HCT116 (cell line): ENCODE measurements around the gene SORCS2. TPM values are rescaled to one million over a fixed set of nuclear protein-coding genes. Genes with fewer than 3 reads are reported as not detected.

Experiments used
- ATAC-seq: fragments of 200-7000 bp; cut with Tn5 transposase; 2 replicates; pipeline ENCODE4 v1.9.1; 2020; ENCODE audit warnings: mild to moderate bottlenecking, moderate library complexity
- BruUV-seq: library from RNA; stranded (reverse); fragments of 400-500 nt; replicated peaks from 2 replicates; lab custom pipeline; 2021; lab: Mats Ljungman, UMichigan
- CTCF ChIA-PET: fragments of 300-600 bp; sonication (Branson Sonifier 250); formaldehyde crosslinking; loops from one replicate; lab custom pipeline; 2021; ENCODE audit warnings: antibody characterized with exemption; lab: Charles Lee
- POLR2A ChIA-PET: fragments of 300-600, 350-600 bp; sonication (Branson Sonifier 250); formaldehyde crosslinking; loops from one replicate; lab custom pipeline; 2021; ENCODE audit warnings: antibody characterized with exemption; lab: Charles Lee
- RAD21 ChIA-PET, 2 experiments: fragments of 300-600 bp; sonication (Branson Sonifier 250); formaldehyde crosslinking; loops; one replicate each; lab custom pipeline; 2023; ENCODE audit warnings: low total read pairs in 2 of 2; ENCODE audit not compliant: uncharacterized antibody in 2 of 2, unreplicated experiment in 2 of 2, low non-redundant PET in 1 of 2; lab: Charles Lee
- DNase-seq: peaks from one replicate; pipeline ENCODE4 v3.0.0-alpha.2; 2010; ENCODE audit warnings: low read depth, low spot score
- H2AFZ ChIP-seq: fragments of 200-600 bp; shearing (Covaris generic), sonication (generic); 2 replicates; pipeline ENCODE4 v1.6.1; 2017; ENCODE audit warnings: low read depth, mixed run types, mixed read lengths, antibody characterized with exemption, low read length; ENCODE audit not compliant: poor library complexity, severe bottlenecking
- H3K27ac ChIP-seq: 2 replicates; pipeline ENCODE4 v1.5.1; 2012; ENCODE audit warnings: low read depth, low read length
- H3K27me3 ChIP-seq: fragments of 200-600 bp; sonication (generic); 2 replicates; pipeline ENCODE4 v1.6.1; 2016; ENCODE audit warnings: mixed run types, low read length, mixed read lengths; ENCODE audit not compliant: insufficient read depth
- H3K36me3 ChIP-seq, 2 experiments: fragments of 200-500 bp in 1 of 2; fragments of 200-600 bp in 1 of 2; sonication (Bioruptor generic) in 1 of 2; sonication (generic) in 1 of 2; 2 replicates each; pipeline versions ENCODE4 v1.5.1 to v1.6.1; 2014 to 2016; ENCODE audit warnings: low read length in 2 of 2, inconsistent platforms in 1 of 2, mixed read lengths in 1 of 2, mixed run types in 1 of 2; ENCODE audit not compliant: insufficient read depth in 2 of 2, control insufficient read depth in 1 of 2
- H3K4me1 ChIP-seq, 2 experiments: fragments of 200-600 bp in 1 of 2; sonication (generic) in 1 of 2; 2 replicates each; pipeline versions ENCODE4 v1.5.1 to v1.6.1; 2012 to 2017; ENCODE audit warnings: low read length in 2 of 2, inconsistent platforms in 1 of 2, mild to moderate bottlenecking in 1 of 2, mixed read lengths in 1 of 2, mixed run types in 1 of 2, moderate library complexity in 1 of 2; ENCODE audit not compliant: insufficient read depth in 2 of 2, control insufficient read depth in 1 of 2
- H3K4me2 ChIP-seq: fragments of 200-600 bp; sonication (generic); 2 replicates; pipeline ENCODE4 v1.6.1; 2017; ENCODE audit warnings: mixed run types, low read length, mixed read lengths
- H3K4me3 ChIP-seq, 2 experiments: fragments of 200-600 bp in 1 of 2; sonication (generic) in 1 of 2; replicated peaks in 1 of 2; 2 replicates each; pipeline ENCODE4 v1.5.1; 2011 to 2016; ENCODE audit warnings: low read length in 2 of 2, control low read depth in 1 of 2, low read depth in 1 of 2, mild to moderate bottlenecking in 1 of 2, mixed read lengths in 1 of 2, mixed run types in 1 of 2
- H3K79me2 ChIP-seq: fragments of 200-600 bp; sonication (generic); 2 replicates; pipeline ENCODE4 v1.6.1; 2017; ENCODE audit warnings: mild to moderate bottlenecking, mixed run types, low read length, moderate library complexity, mixed read lengths; ENCODE audit not compliant: insufficient read depth
- H3K9ac ChIP-seq: fragments of 200-600 bp; sonication (generic); 2 replicates; pipeline ENCODE4 v1.6.1; 2016; ENCODE audit warnings: low read length, mixed read lengths
- H3K9me2 ChIP-seq: fragments of 200-600 bp; sonication (generic), shearing (Covaris generic); 2 replicates; pipeline ENCODE4 v1.6.1; 2017; ENCODE audit warnings: mixed run types, mild to moderate bottlenecking, moderate library complexity; ENCODE audit not compliant: insufficient read depth
- H3K9me3 ChIP-seq, 2 experiments: fragments of 200-500 bp in 1 of 2; fragments of 200-600 bp in 1 of 2; sonication (Bioruptor generic) in 1 of 2; sonication (generic) in 1 of 2; 2 replicates each; pipeline ENCODE4 v1.6.1; 2014 to 2017; ENCODE audit warnings: low read length in 2 of 2, mixed read lengths in 2 of 2, inconsistent platforms in 1 of 2, low read depth in 1 of 2, mild to moderate bottlenecking in 1 of 2, mixed run types in 1 of 2, moderate library complexity in 1 of 2; ENCODE audit not compliant: control insufficient read depth in 1 of 2, insufficient read depth in 1 of 2
- H4K20me1 ChIP-seq: fragments of 200-600 bp; sonication (generic), shearing (Covaris generic); 2 replicates; pipeline ENCODE4 v1.6.1; 2017; ENCODE audit warnings: mixed run types, mild to moderate bottlenecking, moderate library complexity; ENCODE audit not compliant: insufficient read depth
- CBX3 ChIP-seq: IDR thresholded peaks from 2 replicates; pipeline ENCODE4 v1.6.1; 2012; ENCODE audit warnings: low read depth
- CEBPB ChIP-seq: IDR thresholded peaks from 2 replicates; pipeline ENCODE4 v1.6.1; 2012; ENCODE audit warnings: low read depth
- EGR1 ChIP-seq: IDR thresholded peaks from 2 replicates; pipeline ENCODE4 v1.6.1; 2012; ENCODE audit warnings: low read depth
- ELF1 ChIP-seq: IDR thresholded peaks from 2 replicates; pipeline ENCODE4 v1.6.1; 2012; ENCODE audit warnings: low read depth, borderline replicate concordance
- EZH2phosphoT487 ChIP-seq: fragments of 200-600 bp; IDR thresholded peaks from 2 replicates; pipeline ENCODE4 v1.6.1; 2018; ENCODE audit warnings: antibody characterized with exemption, borderline replicate concordance
- FOSL1 ChIP-seq: IDR thresholded peaks from 2 replicates; pipeline ENCODE4 v1.6.1; 2012; ENCODE audit warnings: low read depth
- JUND ChIP-seq: IDR thresholded peaks from 2 replicates; pipeline ENCODE4 v1.6.1; 2012
- POLR2A ChIP-seq: IDR thresholded peaks from 2 replicates; pipeline ENCODE4 v1.7.0; 2011; ENCODE audit warnings: borderline replicate concordance; ENCODE audit not compliant: insufficient read depth, insufficient read length; ENCODE audit errors: extremely low read depth
- POLR2AphosphoS5 ChIP-seq: IDR thresholded peaks from 2 replicates; pipeline ENCODE4 v1.6.1; 2011; ENCODE audit warnings: mild to moderate bottlenecking, low read depth, low read length, moderate library complexity
- RAD21 ChIP-seq: IDR thresholded peaks from 2 replicates; pipeline ENCODE4 v1.6.1; 2012; ENCODE audit warnings: low read depth, mild to moderate bottlenecking
- SIN3A ChIP-seq: IDR thresholded peaks from 2 replicates; pipeline ENCODE4 v1.6.1; 2012; ENCODE audit warnings: low read depth
- SP1 ChIP-seq: IDR thresholded peaks from 2 replicates; pipeline ENCODE4 v1.6.1; 2012; ENCODE audit warnings: low read depth
- SRF ChIP-seq: IDR thresholded peaks from 2 replicates; pipeline ENCODE4 v1.6.1; 2012; ENCODE audit warnings: low read depth
- TCF7L2 ChIP-seq: IDR thresholded peaks from 2 replicates; pipeline ENCODE4 v1.7.0; 2011; ENCODE audit warnings: borderline replicate concordance, inconsistent platforms; ENCODE audit not compliant: insufficient read depth, insufficient read length; ENCODE audit errors: extremely low read depth
- YY1 ChIP-seq: IDR thresholded peaks from 2 replicates; pipeline ENCODE4 v1.6.1; 2011; ENCODE audit warnings: low read length, low read depth, moderate library complexity, mild to moderate bottlenecking; ENCODE audit not compliant: insufficient replicate concordance; ENCODE audit errors: extremely low read depth
- ZFX ChIP-seq: fragments of 450-650 bp; IDR thresholded peaks from 2 replicates; pipeline ENCODE4 v1.6.1; 2017
- ZNF274 ChIP-seq: fragments of 200-500 bp; sonication (Bioruptor generic); IDR thresholded peaks from 2 replicates; pipeline ENCODE4 v1.6.1; 2014; ENCODE audit warnings: mild to moderate bottlenecking, low read depth, low read length, inconsistent platforms
- intact Hi-C: fragments of 100-400 bp; cut with micrococcal nuclease; formaldehyde crosslinking; loops from 2 replicates; pipeline ENCODE4 v1.10.0; 2022
- total RNA-seq: library from RNA; stranded (reverse); gene quantifications from one replicate; pipeline ENCODE4 v1.2.1, GENCODE V29; 2021; ENCODE audit not compliant: unreplicated experiment
- TF ChIP-seq, protein P1 (sequence below): IDR thresholded peaks from 2 replicates; pipeline ENCODE4 v1.6.1; 2012
- TF ChIP-seq, protein P2 (sequence below), 3 experiments: fragments of 200-600 bp in 1 of 3; sonication (generic) in 1 of 3; IDR thresholded peaks in 2 of 3; conservative IDR thresholded peaks in 1 of 3; 2 replicates each; pipeline ENCODE4 v1.5.1; 2012 to 2017; ENCODE audit warnings: low read depth in 2 of 3, low read length in 2 of 3, antibody characterized with exemption in 1 of 3, borderline replicate concordance in 1 of 3, control low read depth in 1 of 3, mild to moderate bottlenecking in 1 of 3, mixed read lengths in 1 of 3, mixed run types in 1 of 3, moderate library complexity in 1 of 3; ENCODE audit not compliant: insufficient read depth in 1 of 3
- TF ChIP-seq, protein P3 (sequence below): IDR thresholded peaks from 2 replicates; pipeline ENCODE4 v1.6.1; 2011; ENCODE audit warnings: mild to moderate bottlenecking, low read length, moderate library complexity; ENCODE audit not compliant: insufficient replicate concordance; ENCODE audit errors: extremely low read depth

Gene SORCS2
- total RNA-seq, 1 experiment from 2014 or later: 0.37 TPM

DNA sequence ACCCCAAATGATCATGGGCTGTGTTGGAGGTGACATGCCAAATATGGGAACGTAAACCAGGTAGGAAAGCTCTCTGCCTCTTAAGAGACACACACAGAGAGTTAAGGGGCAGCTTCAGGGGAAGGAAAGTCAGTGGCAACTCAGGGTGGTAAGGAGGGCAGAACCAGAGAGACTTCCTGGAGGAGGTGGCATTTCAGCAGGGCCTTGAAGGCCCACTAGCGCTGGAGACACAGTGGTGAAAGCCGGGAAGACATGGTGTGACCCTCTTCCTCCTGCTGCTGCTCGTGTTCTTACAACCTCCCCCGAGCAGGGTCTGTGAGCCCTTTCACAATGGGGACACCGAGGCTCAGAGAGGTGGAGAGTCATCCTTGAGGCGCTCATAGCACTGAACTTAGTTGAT is 68.2 kb downstream of the SORCS2 start:
- BruUV-seq: no TSS peak
- DNase-seq: no peak
- no peaks in the 10 kb centered on the region for H3K79me2 ChIP-seq
- intact Hi-C loops: no loop called here
- no peaks in the 10 kb centered on the region for H3K9me2 ChIP-seq
- H2AFZ ChIP-seq: no peak overlapping the region
- ChIA-PET RAD21 (no interaction called here), CTCF (no interaction called here), POLR2A (no interaction called here)
- H4K20me1 ChIP-seq: no peaks in the 10 kb centered on the region
- ATAC-seq: no peak
- no peaks in the 10 kb centered on the region for H3K36me3 ChIP-seq
- no peak overlapping the region for H3K9ac ChIP-seq
- 0 out of 2 replicates have a peak, but pooled peaks cover 3% of the 10 kb centered on the region for H3K27me3 ChIP-seq
- no peak overlapping the region for H3K4me3 ChIP-seq
- TF ChIP-seq EGR1 (no peak), SRF (no peak), JUND (no peak), TCF7L2 (no peak), SIN3A (no peak), YY1 (no peak), SP1 (no peak), EZH2phosphoT487 (no peak), POLR2A (no peak), ZNF274 (no peak), FOSL1 (no peak), POLR2AphosphoS5 (no peak), ZFX (no peak), CEBPB (no peak), CBX3 (no peak), ELF1 (no peak), RAD21 (no peak)
- TF ChIP-seq, protein P1, sequence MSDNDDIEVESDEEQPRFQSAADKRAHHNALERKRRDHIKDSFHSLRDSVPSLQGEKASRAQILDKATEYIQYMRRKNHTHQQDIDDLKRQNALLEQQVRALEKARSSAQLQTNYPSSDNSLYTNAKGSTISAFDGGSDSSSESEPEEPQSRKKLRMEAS: no peak
- TF ChIP-seq, protein P2, sequence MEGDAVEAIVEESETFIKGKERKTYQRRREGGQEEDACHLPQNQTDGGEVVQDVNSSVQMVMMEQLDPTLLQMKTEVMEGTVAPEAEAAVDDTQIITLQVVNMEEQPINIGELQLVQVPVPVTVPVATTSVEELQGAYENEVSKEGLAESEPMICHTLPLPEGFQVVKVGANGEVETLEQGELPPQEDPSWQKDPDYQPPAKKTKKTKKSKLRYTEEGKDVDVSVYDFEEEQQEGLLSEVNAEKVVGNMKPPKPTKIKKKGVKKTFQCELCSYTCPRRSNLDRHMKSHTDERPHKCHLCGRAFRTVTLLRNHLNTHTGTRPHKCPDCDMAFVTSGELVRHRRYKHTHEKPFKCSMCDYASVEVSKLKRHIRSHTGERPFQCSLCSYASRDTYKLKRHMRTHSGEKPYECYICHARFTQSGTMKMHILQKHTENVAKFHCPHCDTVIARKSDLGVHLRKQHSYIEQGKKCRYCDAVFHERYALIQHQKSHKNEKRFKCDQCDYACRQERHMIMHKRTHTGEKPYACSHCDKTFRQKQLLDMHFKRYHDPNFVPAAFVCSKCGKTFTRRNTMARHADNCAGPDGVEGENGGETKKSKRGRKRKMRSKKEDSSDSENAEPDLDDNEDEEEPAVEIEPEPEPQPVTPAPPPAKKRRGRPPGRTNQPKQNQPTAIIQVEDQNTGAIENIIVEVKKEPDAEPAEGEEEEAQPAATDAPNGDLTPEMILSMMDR (IDR thresholded peaks at IDR 0.05 in 2 of 3, conservative IDR thresholded peaks at IDR 0.05 in 1 of 3; ENCODE audit: borderline replicate concordance in 1 of 3, insufficient read depth in 1 of 3, low read depth in 2 of 3, low read length in 2 of 3): no peak
- TF ChIP-seq, protein P3, sequence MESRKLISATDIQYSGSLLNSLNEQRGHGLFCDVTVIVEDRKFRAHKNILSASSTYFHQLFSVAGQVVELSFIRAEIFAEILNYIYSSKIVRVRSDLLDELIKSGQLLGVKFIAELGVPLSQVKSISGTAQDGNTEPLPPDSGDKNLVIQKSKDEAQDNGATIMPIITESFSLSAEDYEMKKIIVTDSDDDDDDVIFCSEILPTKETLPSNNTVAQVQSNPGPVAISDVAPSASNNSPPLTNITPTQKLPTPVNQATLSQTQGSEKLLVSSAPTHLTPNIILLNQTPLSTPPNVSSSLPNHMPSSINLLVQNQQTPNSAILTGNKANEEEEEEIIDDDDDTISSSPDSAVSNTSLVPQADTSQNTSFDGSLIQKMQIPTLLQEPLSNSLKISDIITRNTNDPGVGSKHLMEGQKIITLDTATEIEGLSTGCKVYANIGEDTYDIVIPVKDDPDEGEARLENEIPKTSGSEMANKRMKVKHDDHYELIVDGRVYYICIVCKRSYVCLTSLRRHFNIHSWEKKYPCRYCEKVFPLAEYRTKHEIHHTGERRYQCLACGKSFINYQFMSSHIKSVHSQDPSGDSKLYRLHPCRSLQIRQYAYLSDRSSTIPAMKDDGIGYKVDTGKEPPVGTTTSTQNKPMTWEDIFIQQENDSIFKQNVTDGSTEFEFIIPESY: no peak
- TF ChIP-seq, all 23 proteins: peak for 0
- H3K27ac ChIP-seq: no peak overlapping the region
- peaks cover 0 to 13% of the 10 kb centered on the region in 2 experiments; a peak in 2 of 4 replicates for H3K4me1 ChIP-seq
- H3K4me2 ChIP-seq: no peak overlapping the region
- no peaks in the 10 kb centered on the region for H3K9me3 ChIP-seq
